ENCODE data around the gene CYSTM1.

DNA sequence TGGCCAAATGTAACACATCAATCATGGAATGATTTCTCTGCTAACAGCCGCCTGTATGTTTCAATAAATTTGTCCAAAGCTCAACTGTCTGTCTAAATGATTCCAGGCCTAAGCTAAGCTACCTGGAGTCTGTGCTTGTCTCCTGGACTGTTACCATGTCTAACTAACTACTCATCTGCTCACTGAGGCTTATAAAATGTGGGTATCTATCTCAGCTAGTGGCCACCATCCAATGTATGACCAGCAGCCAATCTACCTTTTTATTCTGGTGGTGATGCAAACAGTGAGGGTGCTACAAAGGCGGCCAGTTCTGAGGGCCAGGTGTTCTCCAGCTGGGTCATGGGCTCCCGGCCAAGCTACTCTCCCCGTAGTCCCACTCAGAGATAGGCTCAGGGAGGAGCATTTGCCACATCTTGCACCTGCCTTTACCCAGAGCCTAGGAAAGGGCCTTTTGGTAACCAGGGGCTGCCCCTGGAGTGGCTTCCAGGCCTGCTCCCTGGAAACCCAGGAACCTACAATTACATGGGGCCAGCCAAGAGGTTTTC is 68.8 kb downstream of the CYSTM1 start:
- TF ChIP-seq CTCF (IDR thresholded peaks at IDR 0.05 in 8 of 11, conservative IDR thresholded peaks at IDR 0.05 in 3 of 11) (no peak), POLR2AphosphoS5 (IDR thresholded peaks at IDR 0.05) (no peak), POLR2A (IDR thresholded peaks at IDR 0.05) (no peak)
